Measurements from ENCODE around the gene PTGDS. TPM values are rescaled to one million over a fixed set of nuclear protein-coding genes. Genes with fewer than 3 reads are reported as not detected.

Gene PTGDS
- 61.1 TPM for total RNA-seq

DNA sequence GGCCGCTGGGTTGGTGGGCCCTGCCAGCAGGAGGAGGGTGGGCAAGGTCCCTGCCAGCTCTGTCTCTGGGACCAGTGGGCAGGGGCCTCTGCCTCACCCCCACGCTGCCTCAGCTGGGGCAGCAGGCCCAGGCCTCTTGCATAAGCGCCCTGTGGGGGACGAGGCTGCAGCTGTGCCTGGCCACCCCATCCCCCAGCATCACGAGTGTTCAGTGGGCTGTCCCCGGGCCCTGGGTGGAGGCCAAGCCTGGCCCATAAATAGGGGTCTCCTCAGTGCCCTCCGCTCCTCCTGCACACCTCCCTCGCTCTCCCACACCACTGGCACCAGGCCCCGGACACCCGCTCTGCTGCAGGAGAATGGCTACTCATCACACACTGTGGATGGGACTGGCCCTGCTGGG lies at the start of gene PTGDS:
Gene PTGDS (plus strand): TSS at position 282 of the 400 bp plus-strand sequence. CDS start 75 bp downstream, at position 357.
- DNase-seq (ENCODE audit: low spot score in 2 of 2) = peak; percentile 87 to 94
- FAIRE-seq = no peak

DNA sequence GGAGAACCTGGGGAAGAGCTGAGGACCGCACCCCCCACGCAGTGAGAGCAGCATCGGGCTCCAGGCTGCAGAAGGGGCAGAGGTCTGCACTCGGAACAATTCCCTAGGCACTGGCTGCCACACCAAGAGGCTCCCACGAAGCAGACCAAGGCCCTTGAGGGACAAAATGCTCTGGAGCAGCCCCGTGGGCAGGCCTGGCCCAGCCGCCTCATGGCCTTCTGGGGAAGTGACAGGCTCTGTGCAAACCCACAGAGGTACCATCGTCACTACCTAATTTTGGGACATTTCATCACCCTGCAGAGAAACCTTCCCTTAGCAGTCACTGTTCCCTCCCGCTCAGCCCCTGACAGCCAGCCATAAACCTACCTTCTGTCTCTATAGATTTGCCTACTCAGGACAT lies 48.7 kb upstream of the PTGDS start:
- no peak for FAIRE-seq
- DNase-seq (ENCODE audit: low spot score in 2 of 2) = no peak

DNA sequence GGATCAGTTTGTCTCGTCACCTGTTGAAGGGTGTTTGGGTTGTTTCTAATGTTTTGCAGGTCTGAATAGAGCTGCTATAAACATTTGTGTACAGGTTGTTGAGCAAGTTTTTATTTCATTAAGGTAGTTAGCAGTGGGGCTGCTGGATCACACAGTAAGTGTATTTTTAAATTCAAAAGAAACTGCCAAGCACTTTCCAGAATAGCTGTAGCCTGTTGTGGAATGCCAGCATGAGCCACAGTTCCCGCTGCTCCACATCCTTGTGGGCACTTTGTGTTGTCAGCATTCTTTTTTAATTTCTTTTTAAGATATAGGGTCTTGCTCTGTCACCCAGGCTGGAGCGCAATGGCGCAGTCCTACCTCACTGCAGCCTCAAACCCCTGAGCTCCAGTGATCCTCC lies 47.3 kb upstream of the PTGDS start:
- FAIRE-seq = no peak
- DNase-seq (ENCODE audit: low spot score in 2 of 2) = no peak

DNA sequence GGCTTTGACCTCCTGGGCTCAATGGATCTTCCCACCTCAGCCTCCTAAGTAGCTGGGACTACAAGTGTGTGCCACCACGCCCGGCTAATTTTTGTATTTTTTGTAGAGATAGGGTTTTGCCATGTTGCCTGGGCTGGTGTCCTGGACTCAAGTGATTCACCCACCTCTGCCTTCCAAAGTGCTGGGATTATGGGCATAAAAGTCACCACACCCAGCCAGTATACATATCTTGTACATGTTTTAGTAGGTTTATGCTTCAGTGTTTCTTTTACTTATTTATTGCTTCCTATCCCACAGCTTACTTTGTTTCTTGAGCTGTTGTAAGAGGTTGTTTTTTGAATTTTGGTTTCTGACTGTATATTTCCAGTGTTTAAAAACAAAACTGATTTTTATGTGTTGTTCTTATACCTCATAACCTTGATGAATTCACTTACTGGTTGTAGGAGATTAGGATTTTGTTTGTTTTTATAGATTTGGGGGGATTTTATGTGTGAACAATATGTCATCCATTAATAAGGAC lies 45.6 kb upstream of the PTGDS start:
- FAIRE-seq = no peak
- no peak for DNase-seq (ENCODE audit: low spot score in 2 of 2)

DNA sequence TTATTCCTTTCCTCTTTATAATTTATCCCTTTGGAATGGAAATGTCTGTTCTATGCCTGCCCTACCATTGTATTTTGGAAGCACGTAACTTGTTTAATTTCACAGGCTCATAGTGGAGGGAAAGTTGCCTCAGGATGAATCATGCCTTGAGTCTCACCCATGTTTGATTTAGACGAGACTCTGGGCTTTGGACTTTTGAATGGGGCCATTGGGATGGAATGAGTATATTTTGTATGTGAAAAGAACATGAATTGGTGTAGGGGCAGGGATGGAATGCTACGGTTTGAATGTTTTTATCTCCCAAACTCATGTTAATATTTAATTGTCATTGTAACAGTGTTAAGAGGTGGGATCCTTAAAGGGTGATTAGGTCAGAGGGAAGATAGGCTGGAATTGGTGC lies 43.0 kb upstream of the PTGDS start:
- FAIRE-seq = no peak
- DNase-seq (ENCODE audit: low spot score in 2 of 2) = no peak

DNA sequence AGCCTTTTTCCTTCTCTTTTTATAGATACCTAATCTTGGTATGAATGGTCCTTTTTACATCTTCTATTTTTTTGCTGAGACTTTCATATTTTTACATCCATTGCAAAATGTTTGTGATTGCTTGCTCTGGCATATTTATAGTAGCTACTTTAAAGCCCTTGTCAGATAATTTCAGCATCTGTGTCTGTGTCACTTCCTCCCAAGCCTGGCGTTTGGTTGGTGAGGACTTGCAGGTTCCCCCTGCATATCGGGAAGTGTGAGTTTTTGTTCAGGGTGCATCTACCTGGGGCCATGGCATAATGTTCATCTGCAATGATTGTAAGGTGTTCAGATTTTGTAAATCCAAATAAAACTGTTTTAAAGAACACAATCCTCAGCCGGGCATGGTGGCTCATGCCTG lies 41.7 kb upstream of the PTGDS start:
- FAIRE-seq (no peak), DNase-seq (ENCODE audit: low spot score in 2 of 2) (no peak)

DNA sequence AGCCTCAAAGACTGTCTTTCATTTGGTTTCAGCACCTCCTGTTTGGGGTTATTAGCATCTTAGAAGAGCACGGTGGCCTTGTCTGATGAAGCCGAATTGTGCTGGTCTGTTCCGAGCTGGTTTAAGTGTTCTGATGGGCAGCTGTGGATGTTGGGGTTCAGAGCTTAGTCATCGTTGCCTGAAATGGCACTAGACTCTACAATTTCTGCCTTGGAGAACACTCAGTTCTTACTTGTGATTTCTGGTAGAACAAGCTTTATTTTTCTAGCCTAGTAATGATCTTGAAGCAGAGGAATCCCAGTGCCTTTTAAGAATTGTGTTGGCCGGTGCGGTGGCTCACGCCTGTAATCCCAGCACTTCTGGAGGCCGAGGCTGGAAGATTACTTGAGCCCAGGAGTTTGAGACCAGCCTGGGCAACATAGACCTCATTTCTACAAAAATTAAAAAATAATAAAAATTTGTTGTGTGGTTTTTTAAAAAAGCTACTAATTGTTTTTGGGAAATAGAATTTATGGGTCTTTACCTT lies 40.6 kb upstream of the PTGDS start:
- no peak for DNase-seq (ENCODE audit: low spot score in 2 of 2)
- FAIRE-seq = no peak

DNA sequence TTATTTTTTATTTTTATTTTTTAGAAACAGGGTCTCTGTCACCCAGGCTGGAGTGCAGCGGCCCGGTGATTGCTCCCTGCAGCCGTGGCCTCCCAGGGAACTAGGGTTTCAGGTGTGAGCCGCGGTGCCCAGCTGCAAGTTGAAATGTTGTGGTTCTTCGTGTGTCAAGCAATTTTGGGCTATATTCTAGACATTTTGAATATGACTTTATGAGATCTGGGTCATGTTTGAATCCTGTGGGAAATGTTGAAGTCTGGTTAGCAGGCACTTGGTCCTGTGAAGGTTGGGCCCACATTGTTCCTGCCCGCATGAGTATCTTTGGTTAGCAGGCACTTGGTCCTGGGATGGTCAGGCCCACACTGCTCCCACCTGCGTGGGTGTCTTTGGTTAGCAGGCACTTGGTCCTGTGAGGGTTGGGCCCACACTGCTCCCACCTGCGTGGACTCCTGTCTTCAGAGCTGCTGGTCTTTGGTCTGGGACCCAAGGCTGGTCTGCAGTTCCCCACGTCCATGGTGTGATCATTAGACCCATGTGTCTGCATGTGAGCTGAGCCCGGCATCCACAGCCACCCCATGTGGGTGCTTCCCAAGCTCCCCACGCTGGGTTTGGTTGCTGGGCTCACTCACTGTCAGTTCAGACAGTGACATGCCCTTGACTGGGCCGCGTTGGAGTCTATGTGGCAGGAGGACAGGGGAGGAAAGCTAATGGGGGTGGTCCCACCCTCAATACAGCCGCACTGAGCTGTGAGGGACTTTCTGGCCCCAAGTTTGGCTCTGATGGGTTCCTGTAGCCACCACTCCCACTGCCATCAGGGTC lies 39.9 kb upstream of the PTGDS start:
- DNase-seq (ENCODE audit: low spot score in 2 of 2) (no peak), FAIRE-seq (no peak)

DNA sequence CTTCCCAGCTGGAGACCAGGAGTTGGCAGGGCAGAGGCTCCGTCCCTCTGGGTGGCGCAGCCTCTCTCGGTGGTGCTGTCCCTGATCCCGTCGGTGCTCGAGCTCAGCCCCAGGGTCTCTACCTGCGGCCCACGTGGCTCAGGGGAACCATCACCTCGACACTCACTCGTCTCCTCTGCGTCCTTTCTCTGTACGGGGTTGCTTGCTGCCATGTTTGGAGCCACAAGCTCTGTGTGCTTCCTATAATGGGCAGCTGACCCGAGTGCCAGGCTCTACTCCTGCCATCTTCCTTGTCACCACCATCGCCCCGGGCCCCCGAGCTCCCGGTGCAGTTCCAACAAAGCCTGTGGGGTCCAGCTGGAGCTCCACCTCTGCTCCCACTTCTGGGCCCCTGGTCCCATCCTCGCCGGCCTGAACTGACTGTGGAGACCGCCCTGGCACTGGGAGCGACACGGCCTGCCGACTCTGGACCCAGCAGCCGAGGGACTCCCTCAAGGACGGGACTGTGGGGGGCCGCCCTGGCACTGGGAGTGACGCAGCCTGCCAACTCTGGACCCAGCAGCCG lies 37.8 kb upstream of the PTGDS start:
- DNase-seq (ENCODE audit: low spot score in 2 of 2) (no peak), FAIRE-seq (no peak)

DNA sequence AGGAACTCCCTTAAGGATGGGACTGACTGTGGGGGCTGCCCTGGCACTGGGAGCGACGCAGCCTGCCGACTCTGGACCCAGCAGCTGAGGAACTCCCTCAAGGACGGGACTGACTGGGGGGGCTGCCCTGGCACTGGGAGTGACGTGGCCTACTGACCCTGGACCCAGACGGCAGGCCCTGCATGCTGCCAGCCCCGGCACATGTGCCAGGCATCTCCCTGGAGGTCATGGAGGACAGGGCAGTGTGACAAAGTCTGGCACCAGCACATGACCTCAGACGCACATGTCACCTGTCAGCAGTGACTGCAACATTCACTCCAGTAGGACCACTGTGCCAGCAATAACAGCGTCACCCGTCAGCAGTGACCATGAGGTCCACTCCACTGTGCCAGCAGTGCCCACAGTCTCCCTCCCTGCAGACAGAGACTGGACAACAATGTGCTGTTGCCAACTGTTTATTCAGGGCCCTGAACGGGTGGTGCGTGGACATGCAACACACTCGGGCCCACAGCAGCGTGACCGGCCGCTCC lies 37.2 kb upstream of the PTGDS start:
- no peak for FAIRE-seq
- DNase-seq (ENCODE audit: low spot score in 2 of 2) = peak in 1 of 2 donors; percentile 70

DNA sequence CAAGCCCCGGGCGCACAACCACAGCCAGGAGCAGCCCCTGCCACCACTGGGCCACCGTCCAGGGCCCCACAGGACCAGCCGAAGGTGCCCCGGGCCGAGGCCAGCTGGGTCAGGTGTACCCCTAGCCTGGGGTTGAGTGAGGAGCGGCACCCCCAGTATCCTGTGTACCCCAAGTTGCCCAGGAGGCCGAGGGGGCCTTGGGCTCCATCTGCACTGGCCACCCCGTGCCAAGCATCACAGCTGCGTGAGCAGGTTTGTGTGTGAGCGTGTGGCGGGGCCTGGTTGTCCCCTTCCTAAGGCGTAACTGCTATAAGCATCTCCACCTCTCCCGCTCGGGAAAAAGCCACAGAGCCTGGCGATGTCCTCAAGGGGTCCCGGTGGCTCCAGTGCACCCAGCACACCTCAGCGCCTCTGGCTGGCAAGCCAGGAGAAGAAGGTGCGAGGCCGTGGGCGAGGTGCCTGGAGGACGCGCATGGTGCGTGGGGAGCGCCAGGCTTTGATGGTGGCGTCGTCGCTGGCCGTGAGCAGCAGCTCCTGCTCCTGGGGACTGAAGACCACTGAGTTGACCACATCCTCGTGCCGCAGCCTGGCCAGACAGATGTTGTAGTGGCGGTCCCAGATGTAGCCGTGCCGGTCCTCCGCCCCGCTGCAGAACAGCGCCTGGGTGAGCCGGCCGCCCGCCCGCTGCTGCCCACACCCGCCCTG lies 36.6 kb upstream of the PTGDS start:
- FAIRE-seq = no peak
- DNase-seq (ENCODE audit: low spot score in 2 of 2) = no peak

DNA sequence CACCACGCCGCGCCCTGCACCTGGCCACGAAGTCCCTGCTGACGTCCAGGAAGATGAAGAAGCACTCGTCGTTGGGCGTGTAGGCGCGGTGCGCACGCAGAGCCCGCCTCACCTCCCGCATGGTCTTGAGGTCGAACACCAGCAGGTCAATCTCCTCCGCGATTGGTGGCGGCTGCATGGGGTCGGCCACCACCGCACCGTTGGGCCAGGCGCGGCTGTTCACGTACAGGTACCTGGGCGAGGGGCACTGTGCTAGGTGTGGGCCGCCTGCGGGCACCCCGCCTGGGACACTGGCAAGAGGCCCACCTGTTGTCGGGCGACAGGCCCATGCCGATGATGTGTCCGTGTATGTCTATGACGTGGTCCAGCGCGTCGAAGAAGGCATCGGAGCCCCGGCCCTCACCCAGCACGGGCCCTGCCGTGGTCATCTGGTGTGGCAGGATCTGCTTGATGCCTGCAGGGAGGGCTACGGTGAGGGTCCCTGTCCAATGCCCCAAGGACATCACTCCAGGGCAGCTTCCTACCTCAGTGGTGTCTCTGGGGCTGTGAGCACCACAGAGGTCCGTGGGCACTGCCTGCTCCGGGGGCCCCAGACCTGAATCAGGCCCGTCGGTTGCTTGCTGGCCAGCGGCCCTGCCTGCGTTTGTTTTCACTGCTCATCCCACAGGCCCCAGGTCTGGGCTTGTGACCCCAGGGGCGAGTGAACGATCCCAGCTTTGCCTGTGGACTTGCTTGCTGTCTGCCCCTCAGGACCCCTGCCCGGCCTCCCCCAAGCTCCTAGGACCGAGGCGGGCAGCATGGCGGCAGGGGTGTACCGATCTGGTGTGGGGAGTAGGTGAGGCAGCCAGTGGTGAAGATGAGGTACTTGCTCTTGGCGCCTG lies 35.8 kb upstream of the PTGDS start:
- FAIRE-seq (no peak), DNase-seq (ENCODE audit: low spot score in 2 of 2) (no peak)

DNA sequence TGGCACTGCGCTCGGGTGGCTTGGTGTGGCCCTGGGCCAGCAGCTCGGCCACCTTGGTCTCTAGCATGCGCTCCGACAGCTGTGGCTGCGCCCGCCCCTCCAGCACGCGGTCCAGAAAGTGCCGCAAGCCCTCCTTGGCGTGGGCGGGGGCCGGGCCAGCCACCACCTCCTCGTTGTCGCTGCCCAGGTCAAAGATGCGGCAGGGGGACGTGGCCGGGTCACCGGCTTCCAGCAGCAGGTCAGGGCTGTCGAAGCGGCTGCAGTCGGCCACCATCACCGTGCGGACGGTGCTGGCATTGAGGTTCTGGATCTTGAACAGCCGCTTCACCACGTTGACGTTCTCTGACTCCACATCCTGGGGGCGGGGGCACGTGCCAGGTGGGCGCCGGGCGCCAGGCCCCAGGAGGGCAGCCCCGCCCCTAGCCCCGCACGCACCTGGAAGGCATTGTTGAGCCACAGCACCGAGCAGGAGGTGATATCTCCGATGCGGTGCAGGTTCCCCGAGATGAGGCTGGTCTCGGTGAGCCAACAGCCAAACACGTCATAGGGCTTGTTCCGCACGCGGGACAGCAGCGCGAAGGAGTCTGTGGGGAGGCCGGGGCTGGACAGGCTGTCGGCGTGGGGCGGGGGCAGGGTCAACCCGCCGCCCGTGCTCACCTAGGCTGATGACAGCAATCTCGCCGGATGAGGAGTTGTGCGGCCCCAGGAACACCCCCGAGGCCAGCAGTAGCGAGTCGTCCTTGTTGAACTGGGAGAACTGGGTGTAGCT lies 35.0 kb upstream of the PTGDS start:
- DNase-seq (ENCODE audit: low spot score in 2 of 2) = no peak
- no peak for FAIRE-seq

DNA sequence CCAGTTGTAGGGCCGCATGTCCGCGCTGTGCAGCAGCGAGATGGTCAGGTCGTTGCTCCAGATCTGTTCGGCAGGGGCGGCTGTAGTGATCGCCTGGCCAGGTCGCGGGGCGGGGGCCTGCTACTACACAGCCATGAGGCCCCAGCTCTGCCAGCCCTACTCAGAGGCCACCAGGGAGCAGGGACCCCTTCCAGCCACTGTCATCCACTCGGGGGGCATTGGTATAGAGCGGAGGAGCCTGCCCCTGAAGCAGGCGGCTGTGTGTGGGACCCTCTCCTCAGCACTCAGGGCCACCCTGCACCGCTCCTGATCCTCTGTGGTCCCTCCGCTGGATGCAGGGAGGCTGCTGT lies 34.4 kb upstream of the PTGDS start:
- DNase-seq (ENCODE audit: low spot score in 2 of 2) = no peak
- no peak for FAIRE-seq

DNA sequence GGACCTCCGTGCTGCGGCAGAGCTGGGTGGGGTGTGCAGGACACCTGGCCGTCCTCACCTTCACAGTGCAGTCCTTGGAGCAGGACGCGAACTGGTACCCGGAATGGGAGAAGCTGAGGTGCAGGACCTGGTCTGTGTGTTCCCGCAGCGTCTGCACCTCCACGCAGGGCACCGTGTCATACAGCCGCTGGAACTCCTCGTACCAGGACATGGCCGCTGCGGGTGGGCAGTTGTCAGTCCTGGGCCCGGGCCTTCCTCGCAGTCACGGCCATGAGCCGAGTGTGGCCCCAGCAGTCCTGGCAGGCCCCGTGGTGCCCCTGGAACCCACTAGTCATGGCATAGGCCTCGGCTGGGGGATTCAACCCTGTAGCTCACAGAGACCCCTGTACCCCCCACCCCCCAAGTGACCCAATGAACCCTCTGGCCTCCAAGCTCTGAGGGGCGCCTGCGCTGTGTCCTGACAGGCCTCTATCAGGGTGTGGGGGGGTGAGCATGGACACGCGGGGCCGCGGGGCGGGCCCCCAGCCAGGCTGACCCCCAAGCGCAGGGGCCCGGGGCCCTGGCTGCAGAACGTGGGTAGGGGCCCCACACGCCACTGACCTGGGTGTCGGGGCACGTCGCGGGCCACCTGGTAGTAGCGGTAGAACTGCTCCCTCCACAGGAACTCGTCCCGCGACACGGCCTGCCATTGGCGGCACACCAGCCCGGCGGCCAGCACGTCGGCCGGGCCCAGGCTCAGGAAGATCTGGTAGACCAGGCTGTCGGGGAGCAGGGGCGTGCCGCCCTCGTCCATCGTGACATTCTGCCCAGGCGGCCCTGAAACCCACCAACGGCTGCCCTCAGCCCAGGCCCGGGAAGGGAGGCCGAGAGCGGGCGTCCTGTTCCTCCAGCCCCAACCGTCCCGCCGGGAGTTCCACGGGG lies 33.8 kb upstream of the PTGDS start:
- DNase-seq (ENCODE audit: low spot score in 2 of 2) (peak in 1 of 2 donors; percentile 66), FAIRE-seq (no peak)

DNA sequence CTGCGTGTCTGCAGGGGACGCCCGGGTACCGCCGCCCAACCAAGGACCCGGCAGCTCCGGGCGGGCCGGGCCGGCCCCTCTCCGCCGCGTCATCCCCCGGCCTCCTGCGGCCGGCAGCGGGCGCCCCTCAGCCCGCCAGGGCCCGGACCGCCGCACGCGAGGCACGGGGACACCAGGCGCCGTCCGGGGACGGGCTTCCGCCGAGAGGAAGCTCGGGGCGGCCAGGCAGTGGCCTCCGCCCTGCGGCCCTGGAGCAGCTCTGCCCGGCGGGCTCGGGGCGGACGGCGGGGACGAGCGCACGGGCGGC lies 33.1 kb upstream of the PTGDS start:
- FAIRE-seq = no peak
- DNase-seq (ENCODE audit: low spot score in 2 of 2) = peak; percentile 82

DNA sequence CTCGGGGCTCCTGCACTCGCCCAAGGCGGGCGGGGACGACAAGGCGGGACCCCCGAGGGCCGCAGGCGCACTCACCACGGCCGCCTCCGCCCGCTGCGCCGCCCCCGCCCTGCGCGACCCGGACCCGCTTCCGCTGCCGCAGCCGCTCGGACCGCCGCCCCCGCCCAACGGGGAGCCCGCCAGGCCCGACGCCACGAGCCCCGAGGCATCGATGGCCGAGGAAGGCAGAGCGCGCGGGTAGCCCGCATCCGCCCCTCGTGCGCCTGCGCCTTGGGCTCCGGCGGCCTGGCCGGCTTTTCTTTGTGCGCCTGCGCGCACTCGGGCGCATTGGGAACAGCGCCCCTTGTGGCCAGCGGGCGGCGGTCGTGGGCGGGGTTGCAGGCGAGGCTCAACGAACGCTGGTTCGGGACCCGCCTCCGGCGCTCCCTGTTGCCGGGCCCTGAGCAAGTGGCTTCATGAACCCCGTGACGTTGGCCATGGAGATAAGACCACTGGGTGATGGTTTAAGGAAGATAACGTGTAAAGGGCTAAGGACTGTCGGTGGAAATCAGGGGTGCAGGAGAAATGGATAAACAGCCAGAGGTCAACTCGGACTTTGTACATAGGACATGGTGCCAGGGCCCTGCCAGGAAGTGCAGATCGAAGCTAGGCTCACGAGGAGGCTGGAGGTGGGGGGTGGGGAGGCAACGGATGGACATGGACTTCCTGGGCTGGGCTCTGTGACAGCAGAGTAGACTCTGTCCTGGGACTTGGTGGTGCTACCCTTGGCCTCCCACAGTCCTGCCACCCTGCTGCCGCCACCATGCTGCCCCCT lies 32.6 kb upstream of the PTGDS start, which contains the start of the genes C8G and FBXW5:
Gene C8G (plus strand): TSS at position 725 of the 814 bp plus-strand sequence. CDS start 78 bp downstream, at position 803.
Gene FBXW5 (minus strand): TSS at position 220 of the 814 bp plus-strand sequence. CDS start 655 bp downstream, outside the sequence.
- FAIRE-seq (no peak), DNase-seq (ENCODE audit: low spot score in 2 of 2) (peak; percentile 99 to 100)
